Measurements from ENCODE around the gene SYNGAP1. TPM values are rescaled to one million over a fixed set of nuclear protein-coding genes. Genes with fewer than 3 reads are reported as not detected.

SYNGAP1 gene
- total RNA-seq, 1 donor, result 6.9 TPM

DNA sequence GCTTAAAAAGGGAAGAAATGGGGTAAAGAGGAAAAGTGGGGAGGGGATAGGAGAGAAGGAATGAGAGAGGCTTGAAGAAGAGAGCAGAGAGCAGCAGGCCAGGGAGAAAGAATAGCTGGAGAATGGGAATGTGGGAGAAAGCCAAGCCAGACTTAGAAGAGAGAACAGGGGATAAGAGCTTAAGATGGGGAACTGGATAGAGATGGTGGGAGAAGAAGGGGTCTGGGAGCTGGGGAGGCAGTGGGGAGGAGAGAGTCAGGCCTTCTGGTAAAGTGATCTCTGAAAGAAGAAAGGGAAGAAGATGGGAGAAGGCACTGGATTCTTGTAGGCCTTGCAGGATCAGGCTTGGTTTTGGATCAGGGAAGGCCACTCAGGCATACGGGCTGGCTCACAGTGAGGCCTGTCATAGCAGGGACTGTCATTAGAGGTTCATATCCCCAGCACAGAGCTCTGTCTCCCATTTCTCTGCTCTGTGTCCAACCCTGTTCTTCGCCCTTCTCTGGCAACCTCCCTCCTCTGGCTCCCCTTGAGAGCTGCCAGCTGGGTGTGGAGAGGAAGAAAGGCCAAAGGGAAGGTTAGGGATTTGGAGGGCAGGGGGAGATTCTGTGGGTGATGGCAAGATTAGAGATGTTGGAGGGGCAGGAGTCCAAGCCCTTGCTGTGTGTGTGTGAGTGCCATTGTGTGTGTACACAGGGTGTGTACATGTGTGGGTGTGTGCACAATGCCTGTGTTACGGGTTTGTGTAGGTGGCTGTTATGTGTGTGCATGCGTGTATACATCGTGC lies 9.3 kb downstream of the SYNGAP1 start:
- H3K79me2 ChIP-seq (ENCODE audit: insufficient read depth, low read length), result peaks cover 53% of the 10 kb centered on the region
- peaks cover 34% of the 10 kb centered on the region for H3K4me1 ChIP-seq (ENCODE audit: insufficient read depth, low read length)
- TF ChIP-seq, protein P1, sequence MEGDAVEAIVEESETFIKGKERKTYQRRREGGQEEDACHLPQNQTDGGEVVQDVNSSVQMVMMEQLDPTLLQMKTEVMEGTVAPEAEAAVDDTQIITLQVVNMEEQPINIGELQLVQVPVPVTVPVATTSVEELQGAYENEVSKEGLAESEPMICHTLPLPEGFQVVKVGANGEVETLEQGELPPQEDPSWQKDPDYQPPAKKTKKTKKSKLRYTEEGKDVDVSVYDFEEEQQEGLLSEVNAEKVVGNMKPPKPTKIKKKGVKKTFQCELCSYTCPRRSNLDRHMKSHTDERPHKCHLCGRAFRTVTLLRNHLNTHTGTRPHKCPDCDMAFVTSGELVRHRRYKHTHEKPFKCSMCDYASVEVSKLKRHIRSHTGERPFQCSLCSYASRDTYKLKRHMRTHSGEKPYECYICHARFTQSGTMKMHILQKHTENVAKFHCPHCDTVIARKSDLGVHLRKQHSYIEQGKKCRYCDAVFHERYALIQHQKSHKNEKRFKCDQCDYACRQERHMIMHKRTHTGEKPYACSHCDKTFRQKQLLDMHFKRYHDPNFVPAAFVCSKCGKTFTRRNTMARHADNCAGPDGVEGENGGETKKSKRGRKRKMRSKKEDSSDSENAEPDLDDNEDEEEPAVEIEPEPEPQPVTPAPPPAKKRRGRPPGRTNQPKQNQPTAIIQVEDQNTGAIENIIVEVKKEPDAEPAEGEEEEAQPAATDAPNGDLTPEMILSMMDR (IDR thresholded peaks at IDR 0.05; ENCODE audit: extremely low read depth, low read depth, low read length), result no peak
- no peaks in the 10 kb centered on the region for H3K27me3 ChIP-seq (ENCODE audit: insufficient read depth, low read length)
- no peaks in the 10 kb centered on the region for H3K9me3 ChIP-seq (ENCODE audit: low read depth, low read length)
- H2AFZ ChIP-seq (ENCODE audit: low read length), result no peak overlapping the region
- peaks cover 11% of the 10 kb centered on the region for H3K36me3 ChIP-seq (ENCODE audit: insufficient read depth, low read length)
- peak overlapping the region; percentile 71 for H3K4me2 ChIP-seq (ENCODE audit: insufficient read depth, low read length)
- H4K20me1 ChIP-seq (ENCODE audit: insufficient read depth, low read length), result peaks cover 40% of the 10 kb centered on the region
- no peak for DNase-seq (ENCODE audit: insufficient read length, low spot score, missing footprints)
- peak overlapping the region; percentile 79 for H3K4me3 ChIP-seq (ENCODE audit: insufficient read depth, low read length)
- no peak overlapping the region for H3K27ac ChIP-seq (ENCODE audit: low read depth, low read length)

DNA sequence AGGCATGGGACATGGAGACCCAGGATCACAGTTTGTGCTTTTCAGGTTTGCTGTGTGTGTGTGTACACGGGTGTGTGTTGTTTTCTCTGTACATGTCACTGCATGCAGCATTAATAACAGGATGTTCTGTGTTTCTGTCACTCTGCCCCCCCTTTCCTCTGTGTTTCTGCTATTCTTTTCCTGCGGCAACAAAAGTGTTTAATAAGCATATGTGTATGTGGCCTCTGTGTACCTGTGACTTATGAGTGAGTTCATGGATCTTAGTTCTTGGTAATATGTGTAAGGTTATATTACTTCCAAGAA lies 9.8 kb downstream of the SYNGAP1 start:
- Histone ChIP-seq H3K27ac (ENCODE audit: low read depth, low read length) (no peak overlapping the region), H3K36me3 (ENCODE audit: insufficient read depth, low read length) (peaks cover 7% of the 10 kb centered on the region), H3K79me2 (ENCODE audit: insufficient read depth, low read length) (peaks cover 49% of the 10 kb centered on the region), H2AFZ (ENCODE audit: low read length) (no peak overlapping the region), H4K20me1 (ENCODE audit: insufficient read depth, low read length) (peaks cover 40% of the 10 kb centered on the region), H3K4me3 (ENCODE audit: insufficient read depth, low read length) (no peak overlapping the region), H3K27me3 (ENCODE audit: insufficient read depth, low read length) (no peaks in the 10 kb centered on the region), H3K9me3 (ENCODE audit: low read depth, low read length) (no peaks in the 10 kb centered on the region), H3K4me1 (ENCODE audit: insufficient read depth, low read length) (peaks cover 28% of the 10 kb centered on the region), H3K4me2 (ENCODE audit: insufficient read depth, low read length) (no peak overlapping the region)
- TF ChIP-seq, protein P1 (IDR thresholded peaks at IDR 0.05; ENCODE audit: extremely low read depth, low read depth, low read length), result no peak
- no peak for DNase-seq (ENCODE audit: insufficient read length, low spot score, missing footprints)

DNA sequence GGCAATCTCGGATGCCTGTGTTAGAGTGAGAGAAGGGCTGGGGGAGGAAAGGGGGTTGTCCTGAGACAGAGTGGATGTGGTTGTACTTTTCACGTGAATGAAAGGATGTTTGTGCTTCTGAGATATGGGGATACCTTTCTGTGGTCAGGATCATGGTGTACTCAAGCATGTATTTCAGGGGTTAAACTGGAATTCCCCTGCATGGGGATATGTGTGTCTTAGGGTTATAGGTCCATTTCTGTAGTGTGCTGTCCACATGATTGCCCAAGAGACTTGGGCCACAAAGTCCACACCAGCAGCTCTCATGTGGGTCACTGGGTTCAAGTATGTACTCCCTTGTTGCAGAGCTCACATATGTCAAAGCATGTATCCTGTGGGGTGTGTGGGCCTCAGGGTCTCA lies 10.5 kb downstream of the SYNGAP1 start:
- no peaks in the 10 kb centered on the region for H3K9me3 ChIP-seq (ENCODE audit: low read depth, low read length)
- peaks cover 40% of the 10 kb centered on the region for H4K20me1 ChIP-seq (ENCODE audit: insufficient read depth, low read length)
- no peak overlapping the region for H3K4me3 ChIP-seq (ENCODE audit: insufficient read depth, low read length)
- H3K27me3 ChIP-seq (ENCODE audit: insufficient read depth, low read length), result no peaks in the 10 kb centered on the region
- no peak overlapping the region for H3K27ac ChIP-seq (ENCODE audit: low read depth, low read length)
- H3K36me3 ChIP-seq (ENCODE audit: insufficient read depth, low read length), result peaks cover 11% of the 10 kb centered on the region
- no peak overlapping the region for H2AFZ ChIP-seq (ENCODE audit: low read length)
- peaks cover 49% of the 10 kb centered on the region for H3K79me2 ChIP-seq (ENCODE audit: insufficient read depth, low read length)
- peaks cover 22% of the 10 kb centered on the region for H3K4me1 ChIP-seq (ENCODE audit: insufficient read depth, low read length)
- DNase-seq (ENCODE audit: insufficient read length, low spot score, missing footprints), result no peak
- TF ChIP-seq, protein P1 (IDR thresholded peaks at IDR 0.05; ENCODE audit: extremely low read depth, low read depth, low read length), result no peak
- no peak overlapping the region for H3K4me2 ChIP-seq (ENCODE audit: insufficient read depth, low read length)

DNA sequence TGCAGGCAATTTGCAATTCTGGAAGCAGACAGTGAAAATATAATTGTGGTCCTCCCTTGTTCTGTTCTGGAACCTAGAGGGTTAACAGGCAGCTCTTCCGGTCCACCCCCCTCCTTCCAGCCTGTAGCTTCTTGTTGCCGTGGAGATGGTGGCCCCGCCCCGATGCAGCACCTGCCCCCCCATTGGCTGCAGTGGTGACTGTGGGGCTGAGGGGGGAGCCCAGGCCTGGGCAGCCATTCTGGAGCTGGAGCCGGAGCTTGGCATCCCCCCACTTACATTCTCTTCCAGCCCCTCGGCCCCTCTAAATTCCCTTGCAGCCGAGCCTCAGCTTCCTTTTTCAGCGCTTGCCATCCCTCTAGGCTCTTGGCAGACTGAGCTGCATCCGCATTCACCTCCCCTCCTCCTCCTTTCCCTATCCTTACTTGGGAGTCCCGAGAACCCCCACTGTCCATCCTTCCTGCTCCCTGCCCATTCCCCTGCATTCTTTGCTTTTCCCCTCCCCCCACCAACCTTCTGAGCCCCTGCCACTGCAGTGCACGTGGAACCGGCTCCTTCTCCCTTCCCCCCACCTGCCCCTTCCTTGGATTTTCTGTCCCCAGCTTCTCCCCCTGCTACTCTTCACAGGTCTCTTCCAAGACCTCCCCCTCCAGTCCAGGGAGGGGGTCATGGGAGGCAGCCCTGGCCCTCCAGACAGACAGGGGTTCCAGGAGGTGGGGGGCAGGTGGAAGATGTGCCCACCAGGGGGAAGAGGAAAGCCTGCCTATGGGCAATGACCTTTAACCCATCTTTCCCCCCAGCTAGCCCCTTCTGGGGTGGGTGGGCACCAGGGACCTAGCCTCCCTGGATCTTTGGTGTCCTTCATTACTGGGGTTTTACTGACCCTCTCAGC lies 11.4 kb downstream of the SYNGAP1 start:
- TF ChIP-seq, protein P1 (IDR thresholded peaks at IDR 0.05; ENCODE audit: extremely low read depth, low read depth, low read length), result no peak
- H3K9me3 ChIP-seq (ENCODE audit: low read depth, low read length), result no peaks in the 10 kb centered on the region
- H3K4me2 ChIP-seq (ENCODE audit: insufficient read depth, low read length), result no peak overlapping the region
- H4K20me1 ChIP-seq (ENCODE audit: insufficient read depth, low read length), result peaks cover 40% of the 10 kb centered on the region
- H2AFZ ChIP-seq (ENCODE audit: low read length), result no peak overlapping the region
- H3K4me1 ChIP-seq (ENCODE audit: insufficient read depth, low read length), result peaks cover 22% of the 10 kb centered on the region
- H3K27ac ChIP-seq (ENCODE audit: low read depth, low read length), result no peak overlapping the region
- H3K4me3 ChIP-seq (ENCODE audit: insufficient read depth, low read length), result no peak overlapping the region
- H3K36me3 ChIP-seq (ENCODE audit: insufficient read depth, low read length), result peaks cover 19% of the 10 kb centered on the region
- DNase-seq (ENCODE audit: insufficient read length, low spot score, missing footprints), result peak; percentile 96
- no peaks in the 10 kb centered on the region for H3K27me3 ChIP-seq (ENCODE audit: insufficient read depth, low read length)
- peaks cover 49% of the 10 kb centered on the region for H3K79me2 ChIP-seq (ENCODE audit: insufficient read depth, low read length)

All from osteoblast (primary cell).